Measurements from ENCODE around the gene MARK2.
A peak's percentile ranks its signal among the peaks of the same experiment; 100 is the strongest.
"Not testable (repeated sequence)": the region's sequence is repeated elsewhere in the genome, so short reads cannot be mapped to it uniquely, and the experiment has no call there.

Gene MARK2

GRCh38 chr11:63853476-63853875 is 14.6 kb downstream of the MARK2 start:
- no peak for DNase-seq (ENCODE audit: low read depth, low spot score)

DNA sequence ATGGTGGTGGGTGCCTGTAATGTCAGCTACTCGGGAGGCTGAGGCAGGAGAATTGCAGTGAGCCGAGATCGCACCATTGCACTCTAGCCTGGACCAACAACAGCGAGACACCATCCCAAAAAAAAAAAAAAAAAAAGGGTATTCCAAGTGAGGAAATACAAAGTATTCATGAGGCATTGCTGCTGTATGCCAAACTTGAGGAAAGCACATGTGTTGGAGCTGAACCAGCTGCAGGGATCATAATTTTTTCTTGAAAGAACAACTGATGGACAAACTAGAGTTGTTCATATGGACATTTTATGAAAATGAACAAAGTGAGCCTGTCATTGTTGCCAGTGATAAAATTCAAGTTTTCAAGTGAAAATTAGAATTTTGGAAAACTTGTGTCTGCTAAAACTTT is 15.8 kb downstream of the MARK2 start:
- no peak for DNase-seq (ENCODE audit: low read depth, low spot score)

DNA sequence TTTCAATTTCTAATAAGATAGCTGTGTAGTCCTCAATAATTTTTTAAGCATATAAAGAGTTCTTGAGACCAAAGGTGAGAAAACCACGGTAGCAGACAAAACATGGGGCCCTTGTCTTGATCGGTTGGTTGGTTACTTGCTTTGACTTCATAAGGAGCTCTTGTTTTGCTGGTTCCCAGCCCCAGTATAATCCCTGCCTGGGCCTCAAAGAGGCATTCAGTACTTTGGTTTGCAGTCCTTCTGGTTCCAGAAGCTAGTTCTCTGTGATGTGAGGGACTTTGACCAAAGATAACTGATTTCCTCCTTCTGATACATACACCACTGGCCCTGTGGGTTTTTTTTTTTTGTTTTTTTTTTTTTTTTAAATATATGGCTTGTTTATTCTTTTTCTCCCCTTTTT is 17.1 kb downstream of the MARK2 start:
- no peak for DNase-seq (ENCODE audit: low read depth, low spot score)

DNA sequence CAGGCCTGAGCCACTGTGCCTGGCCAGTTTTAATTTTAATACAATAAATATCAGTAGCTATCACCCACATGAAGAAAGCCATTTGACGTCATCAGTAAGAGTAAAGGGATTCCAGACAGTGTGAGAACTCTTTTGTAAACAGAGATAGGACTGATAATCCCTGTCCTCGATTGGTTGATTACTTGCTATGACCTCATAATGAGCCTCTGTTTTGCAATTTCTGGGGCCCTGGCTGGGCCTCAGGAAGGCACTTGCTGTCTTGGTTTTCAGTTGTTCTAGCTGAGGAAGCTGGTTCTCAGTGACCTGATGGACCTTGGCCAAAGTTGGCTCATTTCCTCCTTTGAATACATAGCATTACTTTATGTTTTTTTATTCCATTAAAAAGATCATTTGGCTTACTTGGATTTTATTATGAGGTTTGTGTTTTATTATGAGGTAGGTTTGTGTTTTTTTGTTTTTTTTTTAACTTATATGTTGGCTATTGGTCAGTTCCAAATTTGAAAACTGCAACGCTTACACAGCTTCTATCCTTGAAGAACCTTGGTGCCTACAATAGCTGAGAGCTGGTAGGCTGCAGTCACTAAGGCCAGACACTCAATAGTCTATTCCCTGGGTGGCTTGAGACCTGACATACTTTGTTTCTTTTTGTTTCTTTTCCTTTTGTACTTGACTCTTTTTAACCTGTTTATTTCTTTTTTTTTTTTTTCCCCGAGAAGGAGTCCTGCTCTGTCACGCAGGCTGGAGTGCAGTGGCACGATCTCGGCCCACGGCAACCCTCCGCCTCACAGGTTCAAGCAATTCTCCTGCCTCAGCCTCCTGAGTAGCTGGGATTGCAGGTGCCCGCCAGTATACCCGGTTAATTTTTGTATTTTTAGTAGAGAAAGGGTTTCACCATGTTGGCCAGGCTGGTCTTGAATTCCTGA is 20.0 kb downstream of the MARK2 start:
- DNase-seq (ENCODE audit: low read depth, low spot score) = no peak

DNA sequence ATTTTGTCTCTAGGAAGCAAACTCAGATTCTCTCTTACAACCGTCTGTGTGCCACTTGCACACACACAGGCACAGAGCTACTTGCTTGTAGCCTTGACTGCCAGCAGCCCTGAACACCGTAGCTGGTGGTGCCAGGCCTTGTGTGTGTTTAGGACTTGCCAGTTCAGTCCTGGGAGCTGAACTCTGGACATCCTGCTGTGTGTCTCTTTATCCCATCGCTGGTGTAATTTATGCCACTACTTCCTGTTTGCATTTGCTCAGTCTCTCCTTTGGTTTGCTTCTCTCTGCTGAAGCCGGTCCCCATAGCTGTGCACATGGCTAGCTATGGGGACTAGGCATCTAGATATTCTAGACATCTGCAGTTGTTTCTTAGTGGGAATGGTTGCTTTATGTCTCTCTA is 24.0 kb downstream of the MARK2 start:
- no peak for DNase-seq (ENCODE audit: low read depth, low spot score)

DNA sequence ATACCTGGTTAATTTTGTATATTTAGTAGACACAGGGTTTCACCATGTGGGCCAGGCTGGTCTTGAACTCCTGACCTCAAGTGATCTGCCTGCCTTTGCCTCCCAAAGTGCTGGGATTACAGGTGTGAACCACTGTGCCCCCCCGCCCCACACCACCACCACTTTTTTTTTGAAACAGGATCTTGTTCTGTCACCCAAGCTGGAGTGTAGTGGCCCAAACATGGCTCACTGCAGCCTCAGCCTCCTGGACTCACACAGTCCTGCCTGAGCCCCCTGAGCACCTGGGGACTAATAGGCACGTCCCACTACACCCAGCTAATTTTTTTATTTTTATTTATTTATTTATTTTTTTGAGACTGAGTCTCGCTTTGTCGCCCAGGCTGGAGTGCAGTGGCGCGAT is 24.7 kb downstream of the MARK2 start:
- DNase-seq (ENCODE audit: low read depth, low spot score) = not testable (repeated sequence)

DNA sequence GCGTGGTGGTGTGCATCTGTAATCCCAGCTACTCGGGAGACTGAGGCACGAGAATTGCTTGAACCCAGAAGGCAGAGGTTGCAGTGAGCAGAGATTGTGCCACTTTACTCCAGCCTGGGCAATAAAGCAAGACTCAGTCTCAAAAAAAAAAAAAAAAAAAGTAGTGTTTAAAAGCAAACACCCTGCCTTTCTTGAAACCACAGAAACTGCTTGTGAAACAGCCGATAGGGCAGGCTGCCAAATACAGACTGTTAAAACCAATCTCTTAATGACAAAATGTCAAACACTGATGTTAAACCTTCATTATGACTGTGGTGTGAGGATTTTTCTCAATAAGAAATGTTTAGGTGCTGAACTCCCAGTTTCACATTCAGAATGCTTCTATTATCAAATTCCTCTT is 27.3 kb downstream of the MARK2 start:
- DNase-seq (ENCODE audit: low read depth, low spot score) = peak; percentile 80

DNA sequence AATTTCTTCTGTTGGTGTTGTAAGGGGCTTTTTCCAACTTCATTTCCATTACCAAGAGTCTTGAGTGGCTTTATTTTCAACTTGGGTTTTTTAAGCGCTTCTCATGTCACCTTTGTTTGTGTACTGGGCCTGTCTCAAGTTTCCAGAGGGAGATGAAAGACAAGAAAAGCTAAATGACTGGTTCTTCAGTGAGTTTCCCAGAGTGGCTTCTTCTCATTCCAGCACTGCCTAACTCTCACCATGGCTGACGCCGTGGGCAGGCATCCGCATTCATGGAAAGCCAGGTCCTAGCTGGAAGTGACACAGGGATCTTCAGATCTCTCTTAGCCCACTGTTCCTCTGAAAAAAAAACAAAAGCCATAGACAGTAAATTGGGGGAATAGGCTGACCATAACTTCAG is 28.6 kb downstream of the MARK2 start:
- DNase-seq (ENCODE audit: low read depth, low spot score) = no peak

DNA sequence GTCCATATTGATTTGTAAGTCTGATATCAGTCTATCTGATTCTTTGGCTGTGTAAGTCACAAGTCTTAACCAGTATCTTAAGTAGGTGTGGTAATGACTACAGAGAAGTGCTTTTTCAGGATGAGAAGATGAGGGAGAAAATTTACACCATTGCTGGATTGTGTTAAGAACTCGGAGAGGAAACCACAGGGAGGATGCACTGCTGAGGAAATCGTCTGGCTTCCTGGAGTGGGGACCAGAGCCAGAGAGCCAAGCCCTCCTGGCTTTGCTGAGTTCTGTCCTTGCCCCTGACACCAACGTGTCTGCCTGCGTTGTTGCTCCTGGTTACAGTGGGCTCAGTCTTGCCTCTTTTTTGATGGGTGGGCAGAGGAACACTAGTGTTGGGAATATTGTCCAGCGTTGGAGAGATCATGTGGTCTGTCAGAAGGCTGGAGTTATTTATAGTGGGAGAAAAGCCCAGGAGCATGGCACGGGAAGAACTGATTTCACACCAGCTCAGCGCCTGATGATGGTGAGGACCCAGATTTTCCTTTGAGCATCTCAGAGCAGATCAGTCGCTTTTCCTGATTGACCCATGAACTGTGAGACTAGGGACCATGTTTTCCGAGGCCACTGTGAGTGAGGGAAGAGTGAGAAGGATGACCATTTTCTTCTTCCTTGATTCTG is 29.6 kb downstream of the MARK2 start:
- DNase-seq (ENCODE audit: low read depth, low spot score) = no peak

DNA sequence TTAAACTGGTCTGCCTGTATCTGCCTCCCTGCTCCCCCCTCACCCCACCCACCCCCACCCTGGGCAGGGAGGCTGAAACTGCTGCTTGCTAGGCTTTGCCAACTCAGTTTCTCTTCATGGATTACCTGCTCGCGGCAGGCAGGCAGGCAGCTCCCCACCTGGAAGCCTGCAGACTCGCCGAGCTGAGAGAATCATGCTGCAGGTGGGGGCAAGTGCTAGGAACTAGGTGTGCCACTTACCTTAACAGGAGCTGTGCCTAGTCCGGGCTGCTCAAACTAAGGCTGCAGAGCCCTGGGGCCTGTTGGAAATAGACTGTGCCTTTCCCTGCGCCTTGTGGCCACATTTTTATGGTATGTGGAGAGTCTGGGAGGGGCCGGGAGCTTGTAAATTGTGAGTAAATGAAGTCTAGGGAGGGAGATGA is 30.3 kb downstream of the MARK2 start:
- DNase-seq (ENCODE audit: low read depth, low spot score) = no peak

DNA sequence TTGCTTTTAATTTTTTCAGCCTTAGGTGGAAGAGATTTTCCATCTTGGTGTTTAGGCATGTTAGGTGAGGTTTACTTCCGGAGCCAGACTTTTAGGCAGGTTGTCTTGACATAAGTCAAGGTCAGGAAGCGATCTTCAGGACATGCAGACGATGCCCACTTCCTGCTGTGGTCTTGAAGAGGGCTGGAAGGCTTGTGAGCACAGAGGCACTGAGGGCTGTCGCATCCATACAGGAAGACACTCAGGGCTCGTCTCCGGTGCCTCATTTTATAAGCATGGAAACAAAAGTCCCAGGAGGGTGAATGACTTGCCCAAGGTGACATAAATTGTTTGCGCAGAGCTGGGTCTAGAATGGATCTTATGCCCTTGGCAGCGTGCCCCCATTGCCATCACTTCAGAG is 30.8 kb downstream of the MARK2 start:
- no peak for DNase-seq (ENCODE audit: low read depth, low spot score)

DNA sequence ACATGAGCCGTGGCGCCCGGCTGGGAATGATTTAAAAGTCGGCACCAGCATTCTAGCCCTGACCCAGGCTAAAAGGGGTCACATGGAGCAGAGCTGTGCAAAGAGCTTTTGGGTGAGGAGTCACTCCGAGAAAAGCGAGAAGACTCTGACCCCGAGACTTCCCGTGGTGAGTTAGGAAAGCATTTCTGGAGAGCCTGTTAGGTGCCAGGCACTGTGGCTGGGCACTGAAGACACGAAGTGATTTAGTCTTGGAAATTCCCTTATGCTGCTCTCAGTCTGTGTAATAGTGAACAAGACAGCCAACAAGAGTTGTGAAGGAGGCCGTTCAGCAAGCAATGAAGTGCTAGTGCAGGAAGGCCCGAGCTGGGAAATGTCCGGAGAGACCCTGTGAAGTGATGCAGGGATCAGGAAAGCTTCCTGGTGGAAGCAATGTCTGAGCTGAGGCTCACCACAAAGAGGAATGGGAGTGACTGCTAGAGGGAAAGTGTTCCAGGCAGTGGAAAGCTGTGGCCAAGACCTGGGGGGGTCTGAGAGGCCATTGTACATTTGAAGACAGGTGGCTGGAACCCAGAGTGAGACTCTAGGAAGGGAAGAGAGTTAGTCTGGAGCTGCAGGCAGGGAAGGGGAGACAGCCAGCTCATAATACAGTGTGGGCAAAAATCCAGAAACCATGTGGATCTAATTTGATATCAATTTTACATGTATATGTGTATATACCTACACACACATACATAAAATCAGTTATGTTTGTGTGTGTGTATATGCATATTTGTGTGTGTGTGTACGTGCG is 31.6 kb downstream of the MARK2 start:
- DNase-seq (ENCODE audit: low read depth, low spot score) = no peak

DNA sequence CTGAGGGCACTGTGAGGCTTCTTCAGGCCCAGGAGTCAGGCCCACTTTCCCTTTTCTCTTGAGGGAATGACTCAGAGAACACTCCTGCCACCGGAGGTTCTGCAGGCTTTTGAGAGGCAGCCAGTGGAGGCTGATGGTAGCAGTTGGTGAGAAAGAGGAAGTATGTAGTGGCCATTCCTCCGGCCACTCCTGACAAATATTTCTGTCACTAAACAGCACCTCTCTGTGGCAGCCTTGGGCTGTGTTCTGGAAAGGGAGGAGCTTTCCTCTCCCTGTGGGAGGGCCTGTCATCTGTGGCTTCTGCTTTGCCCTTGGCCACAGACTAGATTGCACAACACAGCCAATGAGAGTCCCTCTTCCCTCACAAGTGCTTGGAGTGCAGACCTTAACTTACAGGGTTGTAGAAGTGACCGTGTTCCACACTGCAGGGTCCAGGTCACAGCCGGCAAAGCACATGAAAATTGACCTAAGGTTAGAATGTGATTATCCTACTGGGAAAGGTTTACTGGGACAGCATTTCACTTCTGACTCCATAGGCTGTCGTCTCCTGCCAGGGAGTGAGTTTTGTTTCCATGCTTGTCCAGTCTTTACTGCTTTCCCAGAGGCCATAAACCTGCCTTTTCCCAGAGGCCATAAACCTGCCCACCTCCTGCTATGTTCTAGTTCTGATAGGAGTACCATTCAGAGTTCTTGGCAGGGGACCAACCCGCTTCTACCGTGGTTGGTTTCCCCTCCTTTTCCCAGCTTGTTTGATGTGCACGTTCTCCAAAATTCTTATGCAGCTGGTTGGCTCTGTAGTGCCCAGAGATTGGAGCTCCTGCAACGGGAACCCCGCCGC is 33.3 kb downstream of the MARK2 start:
- peak; percentile 90 for DNase-seq (ENCODE audit: low read depth, low spot score)

- DNase-seq (ENCODE audit: low read depth, low spot score) = no peak
Observed at GRCh38 chr11:63872800-63873197, 33.9 kb downstream of the MARK2 start.

DNA sequence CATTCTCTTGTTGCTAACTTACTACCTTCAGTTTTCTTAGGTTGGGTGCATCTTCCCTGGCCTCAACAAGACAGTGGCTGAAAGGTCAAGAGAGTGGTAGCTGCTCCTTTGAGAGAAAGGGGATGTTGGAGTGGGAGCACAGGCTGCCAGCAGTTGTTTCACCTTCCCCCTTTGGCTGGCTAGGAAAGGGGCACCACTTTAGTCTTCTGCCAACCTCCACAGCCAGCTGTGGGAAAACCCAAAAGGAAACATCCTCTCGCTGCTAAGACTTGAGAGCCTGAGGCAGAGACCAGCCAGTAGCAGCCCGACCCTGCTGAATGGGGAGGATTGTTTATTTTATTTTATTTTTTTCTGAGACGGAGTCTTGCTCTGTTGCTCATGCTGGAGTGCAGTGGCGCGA is 34.4 kb downstream of the MARK2 start:
- no peak for DNase-seq (ENCODE audit: low read depth, low spot score)

DNA sequence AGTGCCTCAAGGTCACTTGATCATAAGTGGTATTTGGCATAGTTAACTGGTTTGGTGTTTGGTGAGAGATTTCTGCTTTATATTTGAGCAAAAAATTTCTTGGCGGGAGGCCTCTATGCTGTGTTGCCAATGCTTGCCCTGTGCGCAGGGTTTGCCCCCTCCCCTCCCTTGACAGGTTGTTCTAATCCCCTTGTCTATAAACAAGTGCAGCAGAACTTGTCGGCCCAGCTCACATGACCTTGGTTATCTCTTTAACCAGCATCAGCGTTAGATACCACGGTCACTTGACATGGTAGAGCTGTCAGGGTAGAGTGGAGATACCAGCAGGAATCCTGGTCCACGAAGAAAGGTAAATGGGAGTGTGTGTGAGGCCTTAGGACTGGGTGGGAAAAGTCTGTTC is 35.6 kb downstream of the MARK2 start:
- no peak for DNase-seq (ENCODE audit: low read depth, low spot score)

- no peak for DNase-seq (ENCODE audit: low read depth, low spot score)
Observed at GRCh38 chr11:63875506-63876065, 36.7 kb downstream of the MARK2 start.

DNA sequence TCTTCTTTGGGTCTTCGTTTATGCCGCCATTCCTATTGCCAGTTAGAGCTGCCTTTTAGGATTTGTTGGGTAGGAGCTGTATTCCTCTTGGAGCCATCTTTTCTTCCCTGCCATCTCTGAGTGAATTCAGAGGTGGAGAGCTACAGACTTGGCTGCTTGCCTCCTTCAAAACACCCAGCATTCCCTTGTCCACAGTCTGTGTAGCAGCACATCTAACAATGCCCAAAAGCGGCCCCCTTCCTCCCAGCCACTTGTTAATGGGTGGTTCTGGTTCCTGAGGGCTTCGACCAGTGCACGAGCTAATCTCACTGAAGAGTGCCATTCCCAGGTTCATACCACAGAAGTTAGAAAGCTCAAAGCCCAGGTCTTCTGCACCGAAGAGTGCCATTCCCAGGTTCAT is 37.7 kb downstream of the MARK2 start:
- DNase-seq (ENCODE audit: low read depth, low spot score) = no peak

GRCh38 chr11:63877658-63878241 is 38.8 kb downstream of the MARK2 start:
- DNase-seq (ENCODE audit: low read depth, low spot score) = no peak

GRCh38 chr11:63879598-63880402 is 40.9 kb downstream of the MARK2 start:
- peak; percentile 52 for DNase-seq (ENCODE audit: low read depth, low spot score)
